ENCODE measurements around the gene TMEM38A.
"Not testable (repeated sequence)": the region's sequence is repeated elsewhere in the genome, so short reads cannot be mapped to it uniquely, and the experiment has no call there.

TMEM38A gene

DNA sequence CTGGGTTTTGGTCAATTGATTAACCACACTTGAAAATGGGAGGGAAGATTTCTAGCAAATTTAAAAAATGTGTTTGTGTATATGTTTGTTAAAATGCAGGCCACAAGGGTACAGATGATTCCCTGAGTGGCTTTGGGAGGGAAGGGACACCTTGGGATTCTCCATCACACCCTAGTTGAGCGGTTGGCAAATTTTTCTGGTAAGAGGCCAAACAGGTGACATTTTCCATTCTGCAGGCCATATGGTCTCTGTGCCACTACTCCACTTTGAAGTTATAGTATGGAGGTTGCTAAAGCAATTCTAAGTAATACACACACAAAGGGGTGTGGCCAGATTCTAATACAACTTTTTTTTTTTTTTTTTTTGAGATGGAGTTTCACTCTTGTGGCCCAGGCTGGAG, 20.0 kb upstream of the TMEM38A start:
- no peak for DNase-seq

- no peak for DNase-seq
Measured at GRCh38 chr19:16641695-16642094, 19.2 kb upstream of the TMEM38A start.

GRCh38 chr19:16645140-16645539, 15.8 kb upstream of the TMEM38A start:
- DNase-seq = no peak

DNA sequence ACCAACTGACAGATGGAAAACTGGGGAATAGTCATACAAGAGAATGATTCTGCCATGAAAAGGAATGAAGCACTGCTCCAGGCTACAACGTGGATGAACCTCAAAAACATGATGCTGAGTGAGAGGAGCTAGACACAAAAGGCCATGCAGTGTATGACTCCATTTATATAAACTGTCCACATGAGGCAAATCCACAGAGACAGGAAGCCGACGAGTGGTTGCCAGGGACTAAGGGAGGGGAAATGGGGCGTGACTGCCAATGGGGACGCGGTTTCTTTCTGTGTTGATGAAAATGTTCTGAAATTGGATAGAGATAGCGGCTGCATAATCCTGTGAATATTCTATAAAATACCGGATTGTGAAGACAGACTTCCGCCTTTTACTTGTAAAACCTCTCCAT, 11.2 kb upstream of the TMEM38A start:
- no peak for DNase-seq

GRCh38 chr19:16650821-16651220, 10.1 kb upstream of the TMEM38A start:
- no peak for DNase-seq

GRCh38 chr19:16651421-16652188, 9.3 kb upstream of the TMEM38A start:
- DNase-seq = not testable (repeated sequence)

- DNase-seq = no peak
Measured at GRCh38 chr19:16652854-16653253, 8.1 kb upstream of the TMEM38A start.

- no peak for DNase-seq
Measured at GRCh38 chr19:16654140-16654539, 6.8 kb upstream of the TMEM38A start.

- DNase-seq = no peak
Measured at GRCh38 chr19:16654627-16655026, 6.3 kb upstream of the TMEM38A start.

- no peak for DNase-seq
Measured at GRCh38 chr19:16655727-16656126, 5.2 kb upstream of the TMEM38A start.

- DNase-seq = no peak
Measured at GRCh38 chr19:16657384-16657783, 3.6 kb upstream of the TMEM38A start.

- DNase-seq = no peak
Measured at GRCh38 chr19:16659464-16659831, 1.5 kb upstream of the TMEM38A start.

GRCh38 chr19:16659832-16660708, 869 bp upstream of the TMEM38A start, which contains the start of gene SMIM7:
Gene SMIM7 (minus strand): TSS chr19:16660144. CDS start chr19:16660110, 34 bp downstream.
- DNase-seq = peak; percentile 99

DNA sequence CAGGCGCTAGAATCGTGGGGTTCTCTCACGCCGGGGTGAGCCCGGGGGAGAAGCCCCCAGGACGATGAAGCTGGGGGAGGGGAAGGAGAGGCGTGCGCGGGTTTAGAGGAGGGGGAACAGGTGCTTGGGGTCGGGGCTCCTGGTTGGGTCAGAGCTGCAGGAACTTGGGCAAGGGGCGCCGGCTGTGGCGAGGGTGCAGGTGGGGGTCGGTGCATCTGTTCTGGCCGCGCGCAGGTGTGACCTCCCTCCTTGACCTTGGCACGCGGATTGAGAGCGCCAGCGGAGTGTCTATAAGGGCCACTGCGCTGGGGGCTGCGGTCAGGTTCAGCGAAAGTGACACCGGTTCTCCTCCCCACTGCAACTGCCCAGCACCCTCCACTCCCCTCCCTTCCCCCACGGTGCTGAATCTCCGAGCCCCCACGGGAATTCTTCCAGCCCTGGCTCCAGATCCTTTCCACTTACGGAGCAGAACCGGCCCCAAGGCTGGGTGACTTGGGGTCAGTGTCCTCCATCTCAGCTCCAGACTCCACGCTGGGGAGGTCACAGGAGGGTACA, 618 bp downstream of the TMEM38A start:
- DNase-seq = no peak

DNA sequence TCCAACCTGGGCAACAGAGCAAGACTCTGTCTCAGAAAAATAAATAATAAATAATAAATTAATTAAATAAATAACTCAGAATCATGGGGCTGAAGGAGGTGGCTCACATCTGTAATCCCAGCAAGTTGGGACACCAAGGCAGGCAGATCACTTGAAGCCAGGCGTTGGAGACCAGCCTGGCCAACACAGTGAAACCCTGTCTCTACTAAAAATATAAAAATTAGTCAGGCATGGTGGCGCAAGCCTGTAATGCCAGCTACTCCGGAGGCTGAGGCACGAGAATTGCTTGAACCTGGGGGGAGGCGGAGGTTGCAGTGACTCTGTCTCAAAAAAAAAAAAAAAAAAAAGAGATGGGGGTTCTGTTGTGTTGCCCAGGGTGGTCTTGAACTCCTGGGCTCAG, 7.2 kb downstream of the TMEM38A start:
- no peak for DNase-seq

DNA sequence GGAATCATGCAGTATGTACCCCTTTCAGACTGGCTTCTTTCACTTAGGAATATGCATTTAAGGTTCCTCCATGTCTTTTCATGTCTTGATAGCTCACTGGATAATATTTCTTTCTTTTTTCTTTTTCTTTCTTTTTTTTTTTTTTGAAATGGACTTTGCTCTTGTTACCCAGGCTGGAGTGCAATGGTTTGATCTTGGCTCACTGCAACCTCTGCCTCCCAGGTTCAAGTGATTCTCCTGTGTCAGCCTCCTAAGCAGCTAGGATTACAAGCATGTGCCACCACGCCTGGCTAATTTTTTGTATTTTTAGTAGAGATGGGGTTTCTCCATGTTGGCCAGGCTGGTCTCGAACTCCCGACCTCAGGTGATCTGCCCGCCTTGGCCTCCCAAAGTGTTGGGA, 7.8 kb downstream of the TMEM38A start:
- not testable (repeated sequence) for DNase-seq

DNA sequence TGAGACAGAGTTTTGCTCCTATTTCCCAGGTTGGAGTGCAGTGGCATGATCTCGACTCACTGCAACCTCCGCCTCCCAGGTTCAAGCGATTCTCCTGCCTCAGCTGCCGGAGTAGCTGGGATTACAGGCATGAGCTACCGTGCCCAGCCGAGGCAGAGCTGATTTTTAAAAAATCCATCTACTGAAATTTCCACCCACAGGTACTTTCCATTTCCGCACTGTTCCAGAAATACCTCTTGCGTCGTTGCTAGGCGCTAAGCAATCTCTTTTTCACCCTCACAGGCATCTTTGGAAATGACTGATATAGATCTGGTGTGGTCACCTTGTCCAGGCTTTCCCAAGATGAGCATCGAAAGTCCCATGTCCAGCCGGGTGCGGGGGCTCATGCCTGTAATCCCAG, 9.4 kb downstream of the TMEM38A start:
- no peak for DNase-seq

GRCh38 chr19:16671652-16672274, 10.8 kb downstream of the TMEM38A start:
- DNase-seq = no peak

DNA sequence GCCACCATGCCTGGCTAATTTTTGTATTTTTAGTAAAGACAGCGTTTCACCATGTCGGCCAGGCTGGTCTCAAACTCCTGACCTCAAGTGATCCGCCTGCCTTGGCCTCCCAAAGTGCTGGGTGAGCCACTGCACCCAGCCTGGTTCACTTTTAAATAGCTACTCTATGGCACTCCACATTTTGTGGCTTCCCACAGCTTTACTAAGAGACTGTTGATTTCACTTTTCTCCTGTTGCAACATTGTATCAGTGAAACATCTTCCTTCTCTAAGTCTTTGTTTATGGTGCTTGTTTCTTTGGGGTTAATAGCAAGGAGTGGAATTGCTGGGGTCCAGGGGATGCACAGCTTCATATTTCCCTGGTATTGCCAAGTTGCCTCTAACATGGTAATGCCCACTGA, 12.3 kb downstream of the TMEM38A start:
- DNase-seq = no peak

- DNase-seq = not testable (repeated sequence)
Measured at GRCh38 chr19:16673839-16674238, 12.9 kb downstream of the TMEM38A start.

GRCh38 chr19:16676101-16676798, 15.3 kb downstream of the TMEM38A start:
- no peak for DNase-seq

GRCh38 chr19:16677055-16677454, 16.1 kb downstream of the TMEM38A start:
- DNase-seq = no peak

GRCh38 chr19:16678498-16678897, 17.6 kb downstream of the TMEM38A start:
- no peak for DNase-seq
